ENCODE measurements around the gene ZMYND11.

DNA sequence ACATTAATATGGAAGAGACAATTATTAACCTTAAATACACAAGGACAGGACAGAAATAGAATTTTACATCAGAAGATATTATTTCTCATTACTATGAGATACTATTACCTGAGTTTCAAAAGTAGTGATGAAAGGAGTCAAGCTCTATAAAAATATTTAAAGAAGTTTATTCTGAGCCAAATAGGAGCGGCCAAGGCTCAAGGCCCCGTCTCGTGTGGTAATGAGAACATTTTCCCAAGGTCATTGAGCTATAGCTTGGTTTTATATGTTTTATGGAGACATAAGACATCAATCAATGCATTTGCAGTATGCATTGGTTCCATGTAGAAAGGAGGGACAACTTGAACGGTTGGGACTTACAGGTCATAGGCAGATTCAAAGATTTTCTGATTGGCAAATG, 29.4 kb upstream of the ZMYND11 start:
- no peak for TF ChIP-seq CTCF (IDR thresholded peaks at IDR 0.05)
- TF ChIP-seq EP300 (IDR thresholded peaks at IDR 0.05; ENCODE audit: borderline replicate concordance in 1 of 2, low read depth in 1 of 2, low read length in 1 of 2): no peak
- no peak for TF ChIP-seq MXI1 (IDR thresholded peaks at IDR 0.05; ENCODE audit: low read depth, low read length)
- no peak for TF ChIP-seq TCF12 (IDR thresholded peaks at IDR 0.05)
- TF ChIP-seq, protein P1, sequence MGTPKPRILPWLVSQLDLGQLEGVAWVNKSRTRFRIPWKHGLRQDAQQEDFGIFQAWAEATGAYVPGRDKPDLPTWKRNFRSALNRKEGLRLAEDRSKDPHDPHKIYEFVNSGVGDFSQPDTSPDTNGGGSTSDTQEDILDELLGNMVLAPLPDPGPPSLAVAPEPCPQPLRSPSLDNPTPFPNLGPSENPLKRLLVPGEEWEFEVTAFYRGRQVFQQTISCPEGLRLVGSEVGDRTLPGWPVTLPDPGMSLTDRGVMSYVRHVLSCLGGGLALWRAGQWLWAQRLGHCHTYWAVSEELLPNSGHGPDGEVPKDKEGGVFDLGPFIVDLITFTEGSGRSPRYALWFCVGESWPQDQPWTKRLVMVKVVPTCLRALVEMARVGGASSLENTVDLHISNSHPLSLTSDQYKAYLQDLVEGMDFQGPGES (IDR thresholded peaks at IDR 0.05; ENCODE audit: low read depth, low read length): no peak

Measured in SK-N-SH (cell line).